Activated B cell treated with CpG ODN at 0.5 μM for 24 hours (primary cell): ENCODE data around the gene NCOR1. TPM values are rescaled to one million over a fixed set of nuclear protein-coding genes. Genes with fewer than 3 reads are reported as not detected.

ENCODE experiments used
- ATAC-seq: fragments of 200-7000 bp; cut with Tn5 transposase; one replicate; pipeline ENCODE4 v1.10.0; 2021; ENCODE audit warnings: low read depth, mild to moderate bottlenecking, moderate library complexity
- CTCF ChIA-PET: fragments of 350-600 bp; sonication (Branson Sonifier 250); formaldehyde crosslinking; loops from one replicate; lab custom pipeline; 2021; ENCODE audit warnings: antibody characterized with exemption; lab: Charles Lee
- POLR2A ChIA-PET: fragments of 350-600 bp; sonication (Branson Sonifier 250); formaldehyde crosslinking; loops from one replicate; lab custom pipeline; 2021; ENCODE audit warnings: antibody characterized with exemption; lab: Charles Lee
- DNase-seq: peaks from one replicate; pipeline ENCODE4 v3.0.0; 2022
- H3K27ac Mint-ChIP-seq: one replicate; pipeline ENCODE4 v1.8.0; 2020; ENCODE audit warnings: mixed read lengths
- H3K27me3 Mint-ChIP-seq: one replicate; pipeline ENCODE4 v1.8.0; 2021; ENCODE audit warnings: mixed read lengths
- H3K36me3 Mint-ChIP-seq: one replicate; pipeline ENCODE4 v1.8.0; 2021; ENCODE audit warnings: low read depth, mixed read lengths
- H3K4me1 Mint-ChIP-seq: one replicate; pipeline ENCODE4 v1.8.0; 2021; ENCODE audit warnings: mixed read lengths
- H3K4me3 Mint-ChIP-seq: one replicate; pipeline ENCODE4 v1.8.0; 2020; ENCODE audit warnings: mild to moderate bottlenecking, mixed read lengths
- H3K9me3 Mint-ChIP-seq: one replicate; pipeline ENCODE4 v1.8.0; 2020; ENCODE audit warnings: mixed read lengths
- CTCF ChIP-seq: fragments of 200-600 bp; IDR thresholded peaks from one replicate; pipeline ENCODE4 v1.8.0; 2022; ENCODE audit warnings: antibody characterized with exemption, mild to moderate bottlenecking
- intact Hi-C: fragments of 100-400 bp; cut with micrococcal nuclease; formaldehyde crosslinking; loops from one replicate; pipeline ENCODE4 v1.15.1; 2024
- total RNA-seq: library from RNA; stranded (reverse); gene quantifications from 2 replicates; pipeline ENCODE4 v1.2.3, GENCODE V29; 2022

Gene NCOR1
- total RNA-seq, 1 donor from 2014 or later, result 188 TPM

- ATAC-seq (no peak), DNase-seq (no peak)
- Mint-ChIP-seq H3K36me3 (peaks cover 66% of the 10 kb centered on the region), H3K4me3 (no peak overlapping the region), H3K4me1 (no peaks in the 10 kb centered on the region), H3K27me3 (no peaks in the 10 kb centered on the region), H3K9me3 (no peaks in the 10 kb centered on the region), H3K27ac (no peak overlapping the region)
- intact Hi-C loops, result no loop called here
- TF ChIP-seq CTCF, result no peak
- POLR2A ChIA-PET, result interaction anchor here (0.6 kb wide), 1 partner anchor 251 kb away, joined by 5 read pairs; the partner anchor contains the start of gene UBB
- CTCF ChIA-PET, result no interaction called here
Observed at GRCh38 chr17:16129441-16130205, 85.7 kb downstream of the NCOR1 start.

GRCh38 chr17:16123531-16123930 lies 91.8 kb downstream of the NCOR1 start:
- Mint-ChIP-seq H3K4me1 (no peaks in the 10 kb centered on the region), H3K4me3 (no peak overlapping the region), H3K27ac (no peak overlapping the region), H3K27me3 (no peaks in the 10 kb centered on the region), H3K36me3 (peaks cover 71% of the 10 kb centered on the region), H3K9me3 (no peaks in the 10 kb centered on the region)
- no peak for DNase-seq
- ChIA-PET CTCF (no interaction called here), POLR2A (no interaction called here)
- no peak for ATAC-seq
- no peak for TF ChIP-seq CTCF
- intact Hi-C loops, result no loop called here

- POLR2A ChIA-PET, result no interaction called here
- peaks cover 71% of the 10 kb centered on the region for H3K36me3 Mint-ChIP-seq
- no peak for ATAC-seq
- H3K4me3 Mint-ChIP-seq, result no peak overlapping the region
- no peaks in the 10 kb centered on the region for H3K27me3 Mint-ChIP-seq
- intact Hi-C loops, result no loop called here
- H3K9me3 Mint-ChIP-seq, result no peaks in the 10 kb centered on the region
- TF ChIP-seq CTCF, result no peak
- DNase-seq, result no peak
- CTCF ChIA-PET, result no interaction called here
- H3K27ac Mint-ChIP-seq, result no peak overlapping the region
- H3K4me1 Mint-ChIP-seq, result no peaks in the 10 kb centered on the region
Observed at GRCh38 chr17:16122697-16123434, 92.5 kb downstream of the NCOR1 start.

GRCh38 chr17:16121915-16122314 lies 93.4 kb downstream of the NCOR1 start:
- Mint-ChIP-seq H3K27ac (no peak overlapping the region), H3K4me3 (no peak overlapping the region), H3K4me1 (no peaks in the 10 kb centered on the region), H3K9me3 (no peaks in the 10 kb centered on the region), H3K36me3 (peaks cover 81% of the 10 kb centered on the region), H3K27me3 (no peaks in the 10 kb centered on the region)
- ChIA-PET POLR2A (no interaction called here), CTCF (no interaction called here)
- intact Hi-C loops, result no loop called here
- no peak for TF ChIP-seq CTCF
- ATAC-seq (no peak), DNase-seq (no peak)

GRCh38 chr17:16120937-16121336 lies 94.4 kb downstream of the NCOR1 start:
- TF ChIP-seq CTCF, result no peak
- peaks cover 3% of the 10 kb centered on the region for H3K9me3 Mint-ChIP-seq

More at GRCh38 chr17:16120937-16121336, 94.4 kb downstream of the NCOR1 start:
- Mint-ChIP-seq H3K36me3 (peaks cover 86% of the 10 kb centered on the region), H3K27me3 (no peaks in the 10 kb centered on the region), H3K4me3 (no peak overlapping the region), H3K27ac (no peak overlapping the region), H3K4me1 (no peaks in the 10 kb centered on the region)
- POLR2A ChIA-PET, result no interaction called here
- DNase-seq, result no peak
- no peak for ATAC-seq
- CTCF ChIA-PET, result no interaction called here
- intact Hi-C loops, result no loop called here
